NCI-H446 (cell line): ENCODE measurements around the gene ANKS1B.
"Not testable (repeated sequence)": the region's sequence is repeated elsewhere in the genome, so short reads cannot be mapped to it uniquely, and the experiment has no call there.

ENCODE experiments used
- DNase-seq, 2 experiments: peaks; one replicate each; lab custom pipeline; 2025; lab: John Stamatoyannopoulos, UW

ANKS1B gene

GRCh38 chr12:98882526-98882925 is 1102.2 kb downstream of the ANKS1B start:
- no peak for DNase-seq

GRCh38 chr12:98873776-98874175 is 1111.0 kb downstream of the ANKS1B start:
- DNase-seq: no peak

- DNase-seq: no peak
Observed at GRCh38 chr12:98870504-98870903, 1114.2 kb downstream of the ANKS1B start.

- DNase-seq: no peak
Observed at GRCh38 chr12:98869886-98870503, 1114.7 kb downstream of the ANKS1B start.

GRCh38 chr12:98868538-98868937 is 1116.2 kb downstream of the ANKS1B start:
- no peak for DNase-seq

GRCh38 chr12:98868076-98868475 is 1116.7 kb downstream of the ANKS1B start:
- no peak for DNase-seq

GRCh38 chr12:98864363-98864762 is 1120.4 kb downstream of the ANKS1B start:
- DNase-seq: no peak

- no peak for DNase-seq
Observed at GRCh38 chr12:98863167-98863566, 1121.6 kb downstream of the ANKS1B start.

- no peak for DNase-seq
Observed at GRCh38 chr12:98861251-98861650, 1123.5 kb downstream of the ANKS1B start.

- DNase-seq: no peak
Observed at GRCh38 chr12:98856897-98857540, 1127.7 kb downstream of the ANKS1B start.

GRCh38 chr12:98852181-98852580 is 1132.6 kb downstream of the ANKS1B start:
- DNase-seq: peak; percentile 12 to 48

- DNase-seq: no peak
Observed at GRCh38 chr12:98847242-98847641, 1137.5 kb downstream of the ANKS1B start.

GRCh38 chr12:98845957-98846356 is 1138.8 kb downstream of the ANKS1B start:
- DNase-seq: no peak

- DNase-seq: no peak
Observed at GRCh38 chr12:98840325-98840724, 1144.4 kb downstream of the ANKS1B start.

GRCh38 chr12:98838231-98838647 is 1146.5 kb downstream of the ANKS1B start:
- no peak for DNase-seq

GRCh38 chr12:98837134-98837752 is 1147.5 kb downstream of the ANKS1B start:
- not testable (repeated sequence) for DNase-seq

- no peak for DNase-seq
Observed at GRCh38 chr12:98830657-98831056, 1154.1 kb downstream of the ANKS1B start.

GRCh38 chr12:98828802-98829600 is 1155.7 kb downstream of the ANKS1B start:
- DNase-seq: no peak

GRCh38 chr12:98823012-98823411 is 1161.7 kb downstream of the ANKS1B start:
- peak in 1 of 2 experiments; percentile 15 for DNase-seq

- peak; percentile 41 to 81 for DNase-seq
Observed at GRCh38 chr12:98821866-98822265, 1162.9 kb downstream of the ANKS1B start.

GRCh38 chr12:98821232-98821631 is 1163.5 kb downstream of the ANKS1B start:
- DNase-seq: no peak

GRCh38 chr12:98819821-98820404 is 1164.8 kb downstream of the ANKS1B start:
- DNase-seq: no peak
